GM23338 (cell line): Measurements from ENCODE around the gene CLRN2.

Experiments used
- CREB1 ChIP-seq: fragments of 250-450 bp; sonication (Bioruptor Pico); IDR thresholded peaks from 2 replicates; pipeline ENCODE4 v1.5.0; 2020; ENCODE audit warnings: low read depth, mild to moderate bottlenecking, moderate library complexity
- EZH2 ChIP-seq: fragments of 200-600 bp; sonication (generic); IDR thresholded peaks from one replicate; pipeline ENCODE4 v1.8.0; 2017; ENCODE audit warnings: antibody characterized with exemption, mild to moderate bottlenecking, low read depth; ENCODE audit not compliant: unreplicated experiment
- EZH2phosphoT487 ChIP-seq: fragments of 200-600 bp; sonication (generic); IDR thresholded peaks from one replicate; pipeline ENCODE4 v1.8.1; 2018; ENCODE audit warnings: antibody characterized with exemption; ENCODE audit not compliant: unreplicated experiment
- POLR2AphosphoS5 ChIP-seq: IDR thresholded peaks from 2 replicates; pipeline ENCODE4 v1.6.1; 2016; ENCODE audit warnings: antibody characterized with exemption, low read depth
- STAT1 ChIP-seq: IDR thresholded peaks from one replicate; pipeline ENCODE4 v1.6.1; 2016; ENCODE audit warnings: antibody characterized with exemption; ENCODE audit not compliant: unreplicated experiment
- TF ChIP-seq, protein P1 (sequence below), 2 experiments: fragments of 200-600 bp in 1 of 2; sonication (generic) in 1 of 2; conservative IDR thresholded peaks; 2 replicates each; pipeline versions ENCODE4 v1.5.1 to v1.6.1; 2016 to 2017; ENCODE audit warnings: antibody characterized with exemption in 2 of 2, low read depth in 2 of 2, mild to moderate bottlenecking in 2 of 2, moderate library complexity in 1 of 2

DNA sequence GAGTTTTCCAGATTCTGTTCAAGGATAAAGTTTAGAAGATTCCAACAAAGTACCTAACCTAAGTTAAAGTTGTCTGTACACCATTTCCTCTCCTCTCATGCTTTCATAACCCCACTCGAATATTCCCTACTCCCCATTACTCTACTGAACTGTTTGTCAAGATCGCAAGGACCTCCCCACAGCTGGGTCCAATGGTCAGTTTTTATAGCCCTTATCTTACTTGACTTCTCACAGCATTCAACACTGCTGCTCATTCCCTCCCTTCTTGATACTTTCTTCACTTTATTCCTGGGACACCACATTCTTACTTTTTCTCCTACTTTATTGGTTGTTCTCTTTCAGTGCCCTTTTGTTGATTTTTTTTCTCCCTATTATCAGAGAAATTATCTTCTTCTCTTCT, 34.0 kb upstream of the CLRN2 start:
- TF ChIP-seq EZH2phosphoT487 (no peak), POLR2AphosphoS5 (no peak), STAT1 (no peak), CREB1 (CRISPR knock-in tag) (no peak), EZH2 (no peak)
- TF ChIP-seq, protein P1, sequence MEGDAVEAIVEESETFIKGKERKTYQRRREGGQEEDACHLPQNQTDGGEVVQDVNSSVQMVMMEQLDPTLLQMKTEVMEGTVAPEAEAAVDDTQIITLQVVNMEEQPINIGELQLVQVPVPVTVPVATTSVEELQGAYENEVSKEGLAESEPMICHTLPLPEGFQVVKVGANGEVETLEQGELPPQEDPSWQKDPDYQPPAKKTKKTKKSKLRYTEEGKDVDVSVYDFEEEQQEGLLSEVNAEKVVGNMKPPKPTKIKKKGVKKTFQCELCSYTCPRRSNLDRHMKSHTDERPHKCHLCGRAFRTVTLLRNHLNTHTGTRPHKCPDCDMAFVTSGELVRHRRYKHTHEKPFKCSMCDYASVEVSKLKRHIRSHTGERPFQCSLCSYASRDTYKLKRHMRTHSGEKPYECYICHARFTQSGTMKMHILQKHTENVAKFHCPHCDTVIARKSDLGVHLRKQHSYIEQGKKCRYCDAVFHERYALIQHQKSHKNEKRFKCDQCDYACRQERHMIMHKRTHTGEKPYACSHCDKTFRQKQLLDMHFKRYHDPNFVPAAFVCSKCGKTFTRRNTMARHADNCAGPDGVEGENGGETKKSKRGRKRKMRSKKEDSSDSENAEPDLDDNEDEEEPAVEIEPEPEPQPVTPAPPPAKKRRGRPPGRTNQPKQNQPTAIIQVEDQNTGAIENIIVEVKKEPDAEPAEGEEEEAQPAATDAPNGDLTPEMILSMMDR (conservative IDR thresholded peaks at IDR 0.05; ENCODE audit: low read depth in 2 of 2) = no peak
